ENCODE data around the gene TNFSF13.

Gene TNFSF13

GRCh38 chr17:7538891-7539545 lies 19.5 kb upstream of the TNFSF13 start:
- peaks cover 19% of the 10 kb centered on the region for H3K9me3 Mint-ChIP-seq
- no peaks in the 10 kb centered on the region for H3K4me1 Mint-ChIP-seq (ENCODE audit: low read depth)
- no peak overlapping the region for H3K27ac Mint-ChIP-seq
- H3K27me3 Mint-ChIP-seq, result peaks cover 6% of the 10 kb centered on the region
- no peaks in the 10 kb centered on the region for H3K36me3 Mint-ChIP-seq (ENCODE audit: low read depth)
- intact Hi-C loops (cut with micrococcal nuclease), result no loop called here
- H3K4me3 Mint-ChIP-seq, result no peak overlapping the region

- intact Hi-C loops (cut with micrococcal nuclease), result no loop called here
- H3K27ac Mint-ChIP-seq, result no peak overlapping the region
These were observed 17.4 kb upstream of the TNFSF13 start for GRCh38 chr17:7541074-7541621.

GRCh38 chr17:7544911-7545310 lies 13.6 kb upstream of the TNFSF13 start:
- intact Hi-C loops (cut with micrococcal nuclease), result no loop called here
- Mint-ChIP-seq H3K9me3 (no peaks in the 10 kb centered on the region), H3K4me1 (ENCODE audit: low read depth) (peaks cover 20% of the 10 kb centered on the region), H3K36me3 (ENCODE audit: low read depth) (peaks cover 15% of the 10 kb centered on the region), H3K27me3 (peaks cover 5% of the 10 kb centered on the region), H3K4me3 (no peak overlapping the region), H3K27ac (no peak overlapping the region)

More at GRCh38 chr17:7541074-7541621, 17.4 kb upstream of the TNFSF13 start:
- no peaks in the 10 kb centered on the region for H3K4me1 Mint-ChIP-seq (ENCODE audit: low read depth)
- no peak overlapping the region for H3K4me3 Mint-ChIP-seq
- H3K9me3 Mint-ChIP-seq, result peaks cover 19% of the 10 kb centered on the region
- H3K27me3 Mint-ChIP-seq, result peaks cover 6% of the 10 kb centered on the region
- no peaks in the 10 kb centered on the region for H3K36me3 Mint-ChIP-seq (ENCODE audit: low read depth)

DNA sequence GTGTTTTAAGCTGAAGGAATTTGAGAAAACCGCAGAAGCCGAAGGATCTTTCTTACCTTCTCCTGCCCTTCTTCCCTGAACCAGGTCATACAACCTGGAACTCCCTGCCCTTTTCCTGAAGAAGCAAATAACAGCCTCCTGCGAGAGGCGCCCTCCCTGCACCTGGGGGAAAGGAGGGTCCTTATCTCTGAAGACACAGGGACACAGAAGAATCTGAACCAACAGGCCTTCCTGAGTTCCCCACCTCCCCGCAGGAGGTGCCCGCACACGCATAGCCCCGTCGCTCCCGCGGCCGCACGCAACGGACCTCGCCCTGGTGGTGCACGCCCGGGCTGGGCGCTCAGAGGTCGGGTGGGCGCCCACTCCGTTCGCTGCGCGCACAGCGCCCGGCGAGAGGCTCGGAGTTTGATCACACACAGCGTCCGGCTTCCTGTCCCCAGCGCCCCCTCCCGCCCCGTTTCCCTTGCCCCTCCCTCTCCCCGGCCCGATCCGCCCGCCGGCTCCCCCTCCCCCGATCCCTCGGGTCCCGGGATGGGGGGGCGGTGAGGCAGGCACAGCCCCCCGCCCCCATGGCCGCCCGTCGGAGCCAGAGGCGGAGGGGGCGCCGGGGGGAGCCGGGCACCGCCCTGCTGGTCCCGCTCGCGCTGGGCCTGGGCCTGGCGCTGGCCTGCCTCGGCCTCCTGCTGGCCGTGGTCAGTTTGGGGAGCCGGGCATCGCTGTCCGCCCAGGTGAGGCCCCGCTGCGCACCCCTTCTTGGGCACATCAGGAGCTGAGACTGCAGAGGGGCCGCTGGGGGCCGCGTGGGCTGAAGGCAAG lies 9.8 kb upstream of the TNFSF13 start, which contains the start of gene TNFSF12:
TNFSF12 (plus strand) TSS at position 474 of the 816 bp plus-strand sequence; CDS start at position 570, 96 bp downstream.
- no peaks in the 10 kb centered on the region for H3K9me3 Mint-ChIP-seq

DNA sequence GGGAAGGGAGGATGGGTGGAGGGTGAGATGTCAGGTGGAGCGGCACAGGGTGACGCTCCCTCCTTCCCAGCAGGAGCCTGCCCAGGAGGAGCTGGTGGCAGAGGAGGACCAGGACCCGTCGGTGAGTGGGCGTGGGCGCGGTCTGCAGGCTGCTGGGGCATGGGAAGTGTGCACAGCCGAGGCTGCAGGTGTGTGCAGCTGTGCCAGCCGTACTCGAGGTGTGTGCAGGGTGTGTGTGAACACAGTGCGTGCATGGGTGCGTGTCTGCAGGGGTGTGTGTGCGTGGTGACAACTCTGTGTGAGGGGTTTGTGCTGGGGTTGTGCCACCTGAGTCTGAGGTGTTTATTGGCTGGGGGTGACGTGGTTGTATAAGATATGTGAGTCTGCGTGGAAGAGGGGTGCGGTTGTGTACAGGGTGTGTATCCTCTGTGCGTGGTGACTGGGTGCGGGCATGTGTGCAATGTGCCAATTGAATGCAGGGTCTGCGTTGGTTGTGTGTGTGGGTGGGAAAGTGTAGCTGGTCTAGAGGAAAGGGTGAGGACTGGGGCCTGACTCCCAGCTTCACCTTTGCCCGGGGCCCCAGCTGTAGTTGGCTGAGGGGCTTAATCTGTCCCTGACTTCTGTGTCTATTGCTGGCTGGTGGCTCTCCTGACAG lies 9.0 kb upstream of the TNFSF13 start:
- Mint-ChIP-seq H3K27me3 (peaks cover 5% of the 10 kb centered on the region), H3K4me3 (peak overlapping the region; percentile 80), H3K27ac (peak overlapping the region; percentile 86), H3K9me3 (no peaks in the 10 kb centered on the region), H3K36me3 (ENCODE audit: low read depth) (peaks cover 43% of the 10 kb centered on the region), H3K4me1 (ENCODE audit: low read depth) (peaks cover 62% of the 10 kb centered on the region)
- intact Hi-C loops (cut with micrococcal nuclease), result no loop called here

More for the DNA sequence above, 9.8 kb upstream of the TNFSF13 start, which contains the start of gene TNFSF12:
- peaks cover 37% of the 10 kb centered on the region for H3K36me3 Mint-ChIP-seq (ENCODE audit: low read depth)
- peak within 1 kb of the TSS; percentile 86 for H3K27ac Mint-ChIP-seq
- peak within 1 kb of the TSS; percentile 80 for H3K4me3 Mint-ChIP-seq
- intact Hi-C loops (cut with micrococcal nuclease), result no loop called here
- H3K4me1 Mint-ChIP-seq (ENCODE audit: low read depth), result peaks cover 57% of the 10 kb centered on the region
- H3K27me3 Mint-ChIP-seq, result peaks cover 5% of the 10 kb centered on the region

GRCh38 chr17:7550344-7550743 lies 8.2 kb upstream of the TNFSF13 start:
- Mint-ChIP-seq H3K27me3 (peaks cover 5% of the 10 kb centered on the region), H3K4me1 (ENCODE audit: low read depth) (peaks cover 71% of the 10 kb centered on the region), H3K9me3 (no peaks in the 10 kb centered on the region), H3K36me3 (ENCODE audit: low read depth) (peaks cover 51% of the 10 kb centered on the region), H3K4me3 (peak overlapping the region; percentile 80), H3K27ac (peak overlapping the region; percentile 86)
- intact Hi-C loops (cut with micrococcal nuclease), result no loop called here

DNA sequence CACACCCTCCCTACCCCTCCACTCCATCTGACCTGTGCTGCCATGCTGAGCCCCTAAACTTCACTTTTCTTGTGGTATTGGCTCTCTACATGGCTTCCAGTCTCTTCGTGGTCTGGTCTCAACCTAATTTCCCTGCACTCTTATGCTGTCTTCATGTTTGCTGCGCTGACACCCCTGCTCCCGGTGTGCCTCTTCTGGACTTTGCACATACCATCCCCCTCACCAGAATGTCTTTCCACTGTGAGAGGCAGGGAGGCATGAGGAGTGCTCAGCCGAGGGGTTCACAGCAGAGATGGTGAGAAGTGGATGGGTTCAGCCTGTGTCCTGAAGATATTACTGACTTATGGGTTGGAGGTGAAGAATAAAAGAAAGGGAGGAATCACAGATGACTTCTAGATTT lies 7.2 kb upstream of the TNFSF13 start:
- peaks cover 58% of the 10 kb centered on the region for H3K36me3 Mint-ChIP-seq (ENCODE audit: low read depth)
- intact Hi-C loops (cut with micrococcal nuclease), result no loop called here
- peak overlapping the region; percentile 86 for H3K27ac Mint-ChIP-seq
- peak overlapping the region; percentile 22 for H3K4me3 Mint-ChIP-seq
- peaks cover 5% of the 10 kb centered on the region for H3K27me3 Mint-ChIP-seq
- H3K9me3 Mint-ChIP-seq, result no peaks in the 10 kb centered on the region
- H3K4me1 Mint-ChIP-seq (ENCODE audit: low read depth), result peaks cover 81% of the 10 kb centered on the region

DNA sequence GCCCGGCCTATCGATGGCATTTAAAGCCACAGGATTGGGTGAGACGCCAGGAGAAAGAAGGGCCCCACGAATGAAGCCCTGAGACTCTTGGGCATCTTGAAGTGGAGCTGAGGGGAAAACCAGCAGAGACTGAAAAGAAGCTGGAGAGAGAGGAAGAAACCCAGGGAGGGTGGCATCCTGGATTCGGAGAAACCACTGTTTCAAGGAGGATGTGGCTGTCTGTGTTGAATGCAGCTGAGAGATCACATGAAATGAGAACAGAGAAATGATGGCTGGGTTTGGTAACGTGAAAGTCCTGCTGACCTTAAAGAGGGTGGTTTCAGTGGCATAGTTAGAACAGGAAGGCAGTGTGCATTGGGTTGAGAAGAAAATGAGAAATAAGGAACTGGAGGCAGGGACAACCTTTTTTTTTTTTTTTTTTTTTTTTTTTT lies 5.9 kb upstream of the TNFSF13 start:
- Mint-ChIP-seq H3K36me3 (ENCODE audit: low read depth) (peaks cover 70% of the 10 kb centered on the region), H3K4me3 (peak overlapping the region; percentile 27), H3K4me1 (ENCODE audit: low read depth) (peaks cover 91% of the 10 kb centered on the region), H3K9me3 (no peaks in the 10 kb centered on the region), H3K27me3 (peaks cover 1% of the 10 kb centered on the region), H3K27ac (peak overlapping the region; percentile 86)
- intact Hi-C loops (cut with micrococcal nuclease), result no loop called here

- Mint-ChIP-seq H3K27me3 (no peaks in the 10 kb centered on the region), H3K4me1 (ENCODE audit: low read depth) (peaks cover 90% of the 10 kb centered on the region), H3K27ac (peak overlapping the region; percentile 86), H3K9me3 (no peaks in the 10 kb centered on the region), H3K4me3 (peak overlapping the region; percentile 44), H3K36me3 (ENCODE audit: low read depth) (peaks cover 74% of the 10 kb centered on the region)
- intact Hi-C loops (cut with micrococcal nuclease), result no loop called here
These were observed 5.2 kb upstream of the TNFSF13 start for GRCh38 chr17:7553356-7553755.

- intact Hi-C loops (cut with micrococcal nuclease), result no loop called here
- no peaks in the 10 kb centered on the region for H3K9me3 Mint-ChIP-seq
- H3K4me3 Mint-ChIP-seq, result no peak overlapping the region
- H3K4me1 Mint-ChIP-seq (ENCODE audit: low read depth), result peaks cover 96% of the 10 kb centered on the region
- H3K36me3 Mint-ChIP-seq (ENCODE audit: low read depth), result peaks cover 73% of the 10 kb centered on the region
- H3K27me3 Mint-ChIP-seq, result no peaks in the 10 kb centered on the region
- H3K27ac Mint-ChIP-seq, result peak overlapping the region; percentile 24
These were observed 3.1 kb upstream of the TNFSF13 start for GRCh38 chr17:7555320-7555948.

DNA sequence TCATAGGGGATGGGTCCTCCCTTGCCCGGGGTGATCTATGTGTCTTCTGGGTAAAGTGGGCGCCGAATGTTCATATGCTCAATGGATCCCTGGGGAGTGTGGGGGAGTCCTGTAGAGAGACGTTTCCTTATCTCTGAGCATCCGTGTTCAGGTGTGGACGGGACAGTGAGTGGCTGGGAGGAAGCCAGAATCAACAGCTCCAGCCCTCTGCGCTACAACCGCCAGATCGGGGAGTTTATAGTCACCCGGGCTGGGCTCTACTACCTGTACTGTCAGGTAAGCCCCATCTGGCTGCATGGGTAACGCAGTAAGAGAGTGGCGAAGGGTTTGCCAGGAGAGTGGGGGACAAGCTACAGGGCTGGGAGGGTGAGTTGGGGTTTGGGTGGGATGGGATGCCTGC lies 1.9 kb upstream of the TNFSF13 start:
- H3K4me1 Mint-ChIP-seq (ENCODE audit: low read depth), result peaks cover 96% of the 10 kb centered on the region
- H3K9me3 Mint-ChIP-seq, result no peaks in the 10 kb centered on the region
- H3K36me3 Mint-ChIP-seq (ENCODE audit: low read depth), result peaks cover 73% of the 10 kb centered on the region
- intact Hi-C loops (cut with micrococcal nuclease), result no loop called here
- H3K27me3 Mint-ChIP-seq, result no peaks in the 10 kb centered on the region
- peak overlapping the region; percentile 96 for H3K27ac Mint-ChIP-seq
- H3K4me3 Mint-ChIP-seq, result no peak overlapping the region

DNA sequence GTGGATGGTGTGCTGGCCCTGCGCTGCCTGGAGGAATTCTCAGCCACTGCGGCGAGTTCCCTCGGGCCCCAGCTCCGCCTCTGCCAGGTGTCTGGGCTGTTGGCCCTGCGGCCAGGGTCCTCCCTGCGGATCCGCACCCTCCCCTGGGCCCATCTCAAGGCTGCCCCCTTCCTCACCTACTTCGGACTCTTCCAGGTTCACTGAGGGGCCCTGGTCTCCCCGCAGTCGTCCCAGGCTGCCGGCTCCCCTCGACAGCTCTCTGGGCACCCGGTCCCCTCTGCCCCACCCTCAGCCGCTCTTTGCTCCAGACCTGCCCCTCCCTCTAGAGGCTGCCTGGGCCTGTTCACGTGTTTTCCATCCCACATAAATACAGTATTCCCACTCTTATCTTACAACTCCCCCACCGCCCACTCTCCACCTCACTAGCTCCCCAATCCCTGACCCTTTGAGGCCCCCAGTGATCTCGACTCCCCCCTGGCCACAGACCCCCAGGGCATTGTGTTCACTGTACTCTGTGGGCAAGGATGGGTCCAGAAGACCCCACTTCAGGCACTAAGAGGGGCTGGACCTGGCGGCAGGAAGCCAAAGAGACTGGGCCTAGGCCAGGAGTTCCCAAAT lies 1.3 kb upstream of the TNFSF13 start:
- Mint-ChIP-seq H3K27ac (peak overlapping the region; percentile 96), H3K4me1 (ENCODE audit: low read depth) (peaks cover 92% of the 10 kb centered on the region), H3K36me3 (ENCODE audit: low read depth) (peaks cover 76% of the 10 kb centered on the region), H3K9me3 (no peaks in the 10 kb centered on the region), H3K27me3 (no peaks in the 10 kb centered on the region), H3K4me3 (peak overlapping the region; percentile 22)
- intact Hi-C loops (cut with micrococcal nuclease), result no loop called here
